HG03108 (cell line): ENCODE measurements around the gene FMNL2.

Source experiments
- ATAC-seq: cut with Tn5 transposase; IDR thresholded peaks from one replicate; pipeline ENCODE4 v1.9.1; 2021; ENCODE audit warnings: moderate library complexity; ENCODE audit not compliant: unreplicated experiment

Gene FMNL2

DNA sequence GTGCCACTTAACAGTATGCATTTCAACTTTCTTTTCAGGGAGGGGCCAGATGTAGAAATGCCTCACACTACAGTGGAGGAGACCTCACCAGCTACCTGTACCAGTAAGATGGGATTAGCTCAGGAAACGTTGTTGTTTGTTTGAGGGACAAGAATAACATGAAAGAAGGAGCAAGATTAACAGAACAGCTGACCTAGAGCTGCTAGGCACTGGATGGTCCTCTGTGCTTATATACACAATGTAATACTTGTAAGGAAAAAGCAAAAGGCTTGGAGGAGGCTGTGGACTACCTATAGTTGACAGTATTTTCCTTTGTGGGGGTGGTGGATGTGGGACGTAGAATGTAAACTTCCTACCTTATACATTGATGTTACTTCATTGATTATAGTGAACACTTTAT is 154.4 kb downstream of the FMNL2 start:
- ATAC-seq: no peak

DNA sequence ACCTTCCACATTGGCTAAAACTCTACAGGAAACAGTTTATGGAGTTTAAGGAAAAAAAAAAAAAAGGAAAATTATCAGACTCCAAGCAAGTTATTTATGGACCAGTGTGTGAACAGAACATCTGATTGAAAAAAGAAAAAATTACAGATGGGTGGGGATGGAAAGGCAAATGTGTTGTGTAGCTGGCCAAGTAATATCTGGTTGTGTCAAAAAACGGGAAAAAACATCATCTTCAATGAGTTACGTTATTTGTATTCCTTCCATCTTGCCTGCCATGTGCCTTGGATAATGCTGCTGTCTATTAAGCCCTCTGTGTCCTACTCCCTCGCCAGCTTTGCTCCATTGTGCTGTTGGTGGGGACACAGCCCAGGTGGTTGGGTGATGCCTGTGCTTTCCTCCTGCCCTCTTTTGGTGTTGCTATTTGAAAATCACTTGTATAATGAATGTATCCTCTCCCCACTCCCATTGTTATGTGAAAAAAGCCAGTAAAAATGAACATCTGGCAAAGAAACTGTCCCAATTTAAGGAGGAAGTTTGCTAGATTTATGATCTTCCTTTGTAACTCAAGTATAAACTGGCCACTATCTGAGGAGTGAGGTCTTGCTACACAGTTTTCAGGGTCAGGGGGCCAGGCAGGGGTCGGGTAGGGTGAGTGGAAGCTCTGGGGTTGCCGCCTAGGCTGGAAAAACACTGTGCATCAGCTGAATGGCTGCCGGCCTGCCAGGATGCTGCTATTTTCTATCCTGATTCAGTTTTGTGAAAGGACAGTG is 155.9 kb downstream of the FMNL2 start:
- no peak for ATAC-seq

DNA sequence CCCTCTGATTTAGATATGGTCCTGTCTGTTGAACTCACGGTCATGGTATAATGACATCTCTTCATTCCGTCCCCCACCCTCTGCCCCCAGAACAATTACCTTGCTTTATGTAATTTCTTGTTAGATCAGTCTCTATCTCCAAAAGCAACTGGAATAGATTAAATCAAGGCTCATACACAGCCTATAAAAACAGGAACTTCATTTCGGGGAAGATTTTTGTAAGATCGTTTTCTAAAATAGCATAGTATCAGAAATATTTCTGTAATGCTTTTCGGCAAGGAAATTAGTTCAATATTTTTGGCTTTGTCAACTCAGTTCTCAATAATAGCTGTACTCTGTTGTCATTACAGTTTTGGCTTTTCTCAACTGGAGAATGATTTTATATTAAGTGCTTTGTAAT is 157.2 kb downstream of the FMNL2 start:
- no peak for ATAC-seq

DNA sequence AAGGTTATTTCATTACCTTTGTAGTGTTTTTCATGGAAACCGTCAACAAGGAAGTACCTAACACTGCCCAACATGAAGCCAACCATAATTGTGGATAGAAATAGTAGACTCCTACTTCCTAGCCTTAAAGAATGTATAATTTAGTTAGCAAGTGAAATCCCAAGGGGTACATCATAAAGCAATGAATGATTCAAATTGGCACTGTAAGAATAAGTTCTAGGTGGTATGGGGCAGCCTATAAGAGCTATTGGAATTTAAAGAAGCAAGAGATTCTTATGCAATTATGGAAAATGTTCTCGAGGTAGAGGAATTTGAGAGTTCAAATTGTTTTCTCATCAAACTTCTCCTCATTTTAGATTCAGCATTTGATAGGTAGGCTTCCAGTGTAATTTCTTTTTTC is 157.9 kb downstream of the FMNL2 start:
- ATAC-seq: no peak

DNA sequence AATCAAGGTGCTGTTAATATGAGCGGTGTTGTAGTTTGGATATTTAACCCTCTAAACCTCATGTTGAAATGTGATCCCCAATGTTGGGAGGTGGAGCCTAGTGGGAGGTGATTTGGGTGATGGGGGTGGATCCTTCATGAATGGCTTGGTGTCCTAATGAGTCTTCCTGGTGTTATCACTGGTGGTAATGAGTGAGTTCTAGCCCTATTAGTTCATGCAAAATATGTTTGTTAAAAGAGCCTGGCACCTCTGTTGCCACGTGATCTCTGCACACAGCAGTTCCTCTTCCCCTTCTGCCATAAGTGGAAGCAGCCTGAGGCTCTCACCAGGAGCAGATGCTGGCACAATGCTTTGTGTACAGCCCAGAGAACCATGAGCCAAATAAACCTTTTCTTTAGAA is 158.4 kb downstream of the FMNL2 start:
- no peak for ATAC-seq

DNA sequence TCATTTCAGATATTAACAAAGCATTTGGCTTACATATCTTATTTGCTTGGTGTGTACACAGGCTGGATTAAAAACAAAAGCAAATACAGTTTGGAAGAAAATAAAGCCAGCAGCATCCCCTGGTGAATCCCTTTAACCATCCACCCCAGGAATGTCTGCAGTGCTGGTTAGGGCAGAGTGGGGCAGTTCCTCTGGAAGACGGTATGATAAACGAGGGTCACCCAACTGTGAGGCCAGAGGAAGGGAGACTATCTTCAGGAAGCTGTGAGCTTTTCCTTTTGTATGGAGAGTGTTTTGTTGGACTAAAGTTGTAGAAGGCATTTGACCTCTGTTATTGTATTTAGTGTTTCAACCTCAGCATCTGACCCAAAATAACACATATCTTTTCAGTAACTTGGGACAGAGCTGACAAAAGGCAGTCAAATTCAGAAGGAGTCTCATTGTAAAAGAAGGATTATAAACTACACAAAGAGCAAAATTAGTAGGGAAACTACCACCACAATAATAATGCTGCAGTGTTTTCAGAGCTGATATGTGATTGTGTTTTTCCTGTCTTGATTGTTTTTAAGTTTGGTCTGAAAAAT is 159.1 kb downstream of the FMNL2 start:
- ATAC-seq: no peak

DNA sequence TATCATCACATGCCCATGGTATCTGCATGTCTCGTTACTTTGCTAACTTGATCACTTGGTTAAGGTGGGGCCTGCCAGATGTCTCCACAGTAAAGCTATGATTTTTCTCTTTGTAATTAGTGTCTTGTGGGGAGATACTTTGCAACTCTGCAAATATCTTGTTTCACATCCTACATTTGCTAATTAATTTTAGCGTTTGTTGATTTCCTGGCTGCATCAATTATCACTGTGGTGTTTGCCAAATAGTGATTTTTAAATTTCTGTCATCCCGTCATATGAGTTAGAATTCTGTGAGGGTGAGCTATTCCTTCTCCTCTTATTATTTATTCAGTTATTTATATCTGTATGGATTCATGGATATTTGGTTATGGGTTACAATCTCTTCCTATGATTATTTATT is 161.4 kb downstream of the FMNL2 start:
- ATAC-seq: no peak

DNA sequence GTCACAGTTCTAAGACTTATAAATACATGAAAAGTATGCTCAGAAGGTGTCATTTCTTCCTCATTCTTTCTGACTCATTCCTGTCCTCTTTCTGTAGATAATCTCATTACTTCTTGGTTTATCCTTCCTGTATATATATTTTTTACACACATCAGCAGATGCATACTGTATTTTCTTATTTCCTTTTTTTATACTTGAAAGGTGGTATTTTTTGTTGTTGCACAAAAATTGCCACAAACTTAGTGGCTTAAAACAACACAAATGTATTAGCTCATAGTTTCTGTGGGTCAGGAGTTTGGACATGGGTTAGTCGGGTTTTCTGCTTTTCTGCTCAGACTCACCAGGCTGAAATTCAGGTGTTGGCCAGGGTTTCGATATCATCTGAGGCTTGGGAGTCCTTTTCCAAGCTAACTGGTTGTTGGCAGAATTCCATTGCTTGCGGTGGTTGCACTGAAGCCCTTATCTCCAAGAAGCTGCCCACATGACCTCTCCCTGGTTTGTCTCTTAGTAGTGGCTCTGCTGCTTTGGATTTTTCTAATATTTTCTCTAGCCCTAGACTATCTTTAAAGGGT is 162.6 kb downstream of the FMNL2 start:
- ATAC-seq: peak; percentile 44

DNA sequence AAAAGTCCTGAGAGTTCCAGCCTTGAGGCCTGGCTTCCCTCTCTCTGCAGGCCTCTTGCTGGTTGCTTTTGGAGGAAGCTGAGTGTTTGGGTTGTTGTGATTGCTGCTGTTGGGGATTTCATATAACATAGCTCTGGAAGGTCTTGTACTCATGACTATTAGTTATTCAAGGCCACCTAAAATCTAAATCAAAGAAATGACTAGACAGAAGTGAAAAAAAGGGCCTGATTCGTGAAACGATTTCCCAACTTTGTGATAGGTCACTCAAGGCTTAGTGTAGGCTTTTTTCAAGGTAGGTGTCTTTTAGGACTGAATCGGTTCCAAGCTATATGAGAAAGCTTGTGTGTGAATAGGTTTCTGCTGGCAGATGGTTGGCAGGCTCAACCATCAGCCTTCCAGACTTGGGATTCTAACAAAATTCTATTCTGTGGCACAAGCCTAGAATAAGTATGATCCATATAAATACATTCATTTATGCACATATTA is 164.4 kb downstream of the FMNL2 start:
- ATAC-seq: no peak

DNA sequence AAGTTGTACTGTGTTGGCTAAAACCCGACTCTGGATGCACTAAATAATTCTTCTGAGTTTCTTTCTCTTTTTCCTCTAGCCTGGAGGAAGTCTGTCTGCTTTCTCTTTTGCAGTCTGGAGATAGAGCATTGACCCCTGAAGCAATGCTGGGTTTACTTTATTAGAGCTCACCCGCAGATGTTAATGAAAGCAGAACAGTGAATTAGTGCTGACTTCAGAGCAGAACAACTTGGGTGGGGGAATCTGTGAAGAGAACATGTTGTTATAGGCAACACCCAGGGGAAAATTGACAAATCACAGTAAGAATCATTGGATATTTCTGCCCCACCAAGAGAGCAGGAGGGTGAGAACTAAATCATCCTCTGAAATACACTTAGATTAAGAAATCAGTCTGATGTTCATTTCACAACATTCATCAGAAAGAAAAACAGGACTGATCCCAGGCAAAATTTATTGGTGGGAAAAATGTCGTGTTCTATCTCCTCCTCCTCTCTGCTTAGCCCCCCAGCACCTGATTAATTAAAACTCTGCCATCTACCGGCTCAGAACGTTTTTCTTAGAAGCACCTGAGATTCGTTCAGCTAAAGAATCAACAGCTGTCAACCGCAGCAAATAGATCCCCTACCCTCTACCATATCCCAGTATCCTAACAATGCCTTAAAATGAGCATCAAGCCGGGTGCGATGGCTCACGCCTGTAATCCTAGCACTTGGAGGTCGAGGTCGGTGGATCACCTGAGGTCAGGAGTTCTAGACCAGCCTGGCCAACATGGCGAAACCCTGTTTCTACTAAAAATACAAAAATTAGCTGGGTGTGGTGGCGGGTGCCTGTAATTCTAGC is 165.1 kb downstream of the FMNL2 start:
- no peak for ATAC-seq

DNA sequence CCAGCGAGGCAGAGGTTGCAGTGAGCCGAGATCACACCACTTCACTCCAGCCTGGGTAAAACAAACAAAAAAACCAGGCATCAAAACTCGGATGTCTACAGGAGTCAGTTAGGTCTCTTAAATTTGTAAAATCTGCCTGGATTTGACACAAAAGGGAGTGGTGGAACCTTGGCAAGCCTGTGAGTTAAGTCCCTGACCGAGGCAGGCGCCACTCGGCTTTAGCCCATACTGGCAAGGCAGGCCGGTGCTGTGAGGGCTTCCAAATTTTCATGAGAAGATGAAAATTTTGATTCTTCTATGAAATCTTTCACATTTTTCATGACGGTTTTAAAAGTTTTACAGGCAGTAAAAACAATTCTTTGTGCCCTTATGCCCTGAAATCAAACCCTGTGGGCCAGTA is 165.8 kb downstream of the FMNL2 start:
- no peak for ATAC-seq

DNA sequence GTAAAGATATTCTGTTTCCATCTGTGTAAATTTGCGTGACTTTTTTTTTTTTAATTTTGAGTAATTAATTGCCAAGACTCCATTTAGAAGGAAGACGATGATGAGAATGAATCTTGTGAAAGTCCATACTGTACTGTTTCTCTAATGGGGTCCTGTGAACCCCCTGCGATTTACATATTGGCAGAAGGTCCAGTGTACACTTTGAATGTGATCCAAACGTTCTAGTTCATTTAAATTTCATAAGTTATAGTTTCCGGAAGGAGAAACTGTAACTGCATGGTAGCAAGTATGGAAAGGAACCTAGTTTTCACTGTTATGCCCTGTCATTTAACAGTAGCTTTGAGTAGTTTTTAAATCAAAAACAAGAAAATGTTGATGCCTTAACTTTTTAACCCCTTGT is 166.7 kb downstream of the FMNL2 start:
- ATAC-seq: no peak

DNA sequence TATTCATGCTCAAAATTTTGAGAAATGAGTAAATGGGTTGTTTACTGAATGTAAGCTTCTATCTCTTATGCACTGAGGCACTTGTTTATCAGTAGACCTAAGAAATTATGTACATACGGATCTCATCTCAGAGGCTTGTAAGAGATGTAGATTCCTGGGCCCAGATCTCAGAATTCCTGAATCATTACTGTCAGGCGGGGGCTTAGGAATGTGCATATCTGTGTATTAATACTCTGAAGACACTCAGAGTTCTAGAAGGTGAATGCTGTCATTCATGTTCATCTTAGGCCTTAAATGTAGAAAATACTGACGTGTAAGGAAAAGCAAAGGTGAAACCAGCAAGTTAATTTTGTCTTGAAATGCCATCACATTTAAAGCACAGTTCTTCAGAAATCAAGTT is 169.6 kb downstream of the FMNL2 start:
- no peak for ATAC-seq

DNA sequence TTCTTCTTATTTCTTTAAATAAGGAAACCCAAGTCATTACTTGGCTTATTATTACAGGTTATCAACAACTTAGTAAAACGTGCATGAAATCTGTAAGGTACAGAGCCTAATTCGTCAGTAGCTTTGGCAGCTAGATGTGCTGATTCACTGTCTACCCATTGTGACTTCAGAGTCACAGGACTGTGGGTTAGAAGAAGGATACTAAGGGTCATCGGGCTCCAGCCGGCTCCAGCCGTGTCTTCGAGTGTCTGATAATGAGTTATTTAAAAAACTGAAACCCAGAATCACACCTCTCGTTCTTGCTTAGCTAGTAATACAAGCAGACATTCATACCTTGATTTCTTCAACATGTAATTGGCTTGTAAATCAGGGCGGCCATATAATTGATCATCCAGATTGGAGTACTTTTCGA is 170.5 kb downstream of the FMNL2 start:
- no peak for ATAC-seq

DNA sequence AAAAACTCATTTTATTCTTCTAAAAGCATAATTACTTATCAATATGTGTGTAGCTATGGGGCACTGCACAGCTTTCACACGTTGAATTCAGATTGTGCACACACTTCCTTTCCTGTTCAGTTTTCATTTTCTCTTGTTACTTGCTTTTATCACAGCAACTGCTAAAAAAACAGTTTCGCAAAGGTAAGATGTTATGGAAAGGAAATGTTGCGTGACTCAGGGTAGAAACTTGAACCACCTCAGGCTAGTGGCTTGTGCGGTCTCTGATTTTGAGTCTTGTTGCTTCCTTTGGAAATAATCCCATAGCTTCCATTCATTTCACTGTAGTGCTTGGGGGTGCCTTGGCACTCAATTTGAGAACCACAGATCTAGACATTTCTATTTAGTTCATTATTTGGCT is 171.9 kb downstream of the FMNL2 start:
- ATAC-seq: peak; percentile 65

DNA sequence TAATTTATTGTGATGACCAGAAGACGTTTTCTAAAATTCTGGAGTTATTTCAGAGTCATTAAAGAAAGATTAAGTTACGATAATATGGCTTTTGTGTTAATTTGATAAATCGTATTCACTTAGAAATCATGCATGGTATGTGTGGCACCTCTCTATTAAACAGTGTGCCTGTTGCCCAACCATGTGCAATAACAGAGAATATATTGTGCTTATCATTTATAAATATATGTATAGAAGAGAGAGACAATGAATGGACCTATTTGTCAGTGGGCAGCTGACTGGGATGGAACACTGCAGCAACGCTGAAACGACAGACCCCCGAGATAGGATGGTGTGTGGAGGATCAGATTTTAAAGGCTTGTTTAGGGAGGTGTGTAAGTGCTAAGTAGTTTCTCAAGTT is 172.9 kb downstream of the FMNL2 start:
- ATAC-seq: no peak

DNA sequence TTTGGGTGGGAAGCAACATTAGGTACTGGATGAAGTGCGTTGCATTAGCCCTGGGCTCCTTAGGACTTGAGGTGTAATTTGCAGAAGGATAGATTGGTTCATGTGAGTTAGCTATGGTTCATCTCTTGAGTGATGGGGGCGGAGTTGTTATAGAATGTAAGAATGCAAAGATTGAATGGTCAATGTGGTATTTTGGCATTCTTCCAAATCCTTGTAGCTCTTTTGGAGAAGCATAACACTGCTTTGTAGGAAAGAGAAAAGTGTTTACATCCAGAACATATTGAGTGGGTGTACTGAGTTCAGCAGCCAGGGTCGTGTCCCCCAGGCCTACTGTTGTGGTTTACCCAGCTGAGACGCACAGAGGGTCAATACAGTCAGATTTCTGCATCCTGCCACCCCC is 173.5 kb downstream of the FMNL2 start:
- no peak for ATAC-seq

DNA sequence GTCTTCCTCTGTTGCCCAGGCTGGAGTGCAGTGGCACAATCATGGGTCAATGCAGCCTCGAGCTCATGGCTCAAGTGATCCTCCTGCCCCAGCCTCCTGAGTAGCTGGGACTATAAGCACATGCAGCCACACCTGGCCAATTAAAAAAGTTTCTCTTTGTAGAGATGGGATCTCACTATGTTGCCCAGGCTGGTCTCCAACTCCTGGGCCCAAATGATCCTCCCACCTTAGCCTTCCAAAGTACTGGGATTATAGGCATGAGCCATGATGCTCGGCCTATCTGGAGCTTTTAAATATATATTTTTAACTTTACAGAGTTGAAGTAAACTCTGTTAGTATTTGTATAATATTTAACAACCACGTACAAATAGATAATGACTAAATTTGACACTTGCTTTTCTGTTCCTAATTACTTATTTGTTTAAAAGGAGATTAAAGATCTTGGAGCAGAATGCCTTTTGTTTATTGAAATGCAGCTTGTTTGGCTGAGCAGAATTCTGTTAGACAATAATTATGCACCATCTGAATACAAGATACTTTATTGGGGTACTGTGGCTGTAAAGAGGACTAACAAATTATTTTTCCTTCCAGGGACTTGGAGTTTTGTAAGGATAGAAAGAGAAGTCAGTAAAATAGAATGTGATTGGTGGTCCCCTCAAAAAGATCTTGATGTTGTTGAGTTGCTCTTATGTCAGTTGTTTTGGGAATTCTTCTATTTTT is 175.0 kb downstream of the FMNL2 start:
- no peak for ATAC-seq

DNA sequence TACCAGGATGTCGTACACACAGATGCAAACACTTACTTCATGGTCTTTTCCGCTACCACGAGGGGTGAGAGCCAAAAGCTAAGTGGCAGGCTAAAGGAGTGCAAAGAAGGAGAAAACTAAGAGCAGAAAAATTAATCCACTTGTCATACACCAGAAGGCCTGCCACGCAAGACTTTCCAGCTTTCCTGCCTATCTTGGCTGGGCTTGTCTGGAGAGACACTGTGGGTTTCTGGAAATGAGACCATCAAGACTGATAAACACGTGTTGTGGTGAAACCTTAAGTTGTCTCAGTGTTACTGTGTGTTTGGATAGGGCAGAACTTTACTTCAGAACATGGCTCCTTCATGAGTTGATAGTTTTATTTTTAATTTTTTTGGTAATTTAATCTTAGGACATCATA is 175.6 kb downstream of the FMNL2 start:
- ATAC-seq: no peak

DNA sequence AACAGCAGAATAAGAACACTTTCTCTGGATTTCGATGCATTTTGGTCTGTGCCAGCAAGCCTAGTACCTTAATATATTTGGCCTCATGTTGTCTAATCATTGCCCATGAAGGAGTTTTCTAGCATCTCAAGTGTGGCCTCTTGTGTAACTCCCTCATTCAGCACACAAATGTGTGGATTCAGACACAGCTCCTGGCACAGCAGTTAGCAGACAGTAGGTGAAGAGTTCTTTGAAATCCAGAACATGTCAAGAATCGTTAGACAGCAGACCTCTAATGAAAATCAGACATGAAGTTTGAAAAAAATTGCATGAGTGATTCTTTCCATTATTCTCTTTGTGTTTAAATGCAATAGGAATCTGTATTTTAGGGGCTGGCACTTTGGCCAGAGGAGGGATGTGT is 177.0 kb downstream of the FMNL2 start:
- no peak for ATAC-seq

DNA sequence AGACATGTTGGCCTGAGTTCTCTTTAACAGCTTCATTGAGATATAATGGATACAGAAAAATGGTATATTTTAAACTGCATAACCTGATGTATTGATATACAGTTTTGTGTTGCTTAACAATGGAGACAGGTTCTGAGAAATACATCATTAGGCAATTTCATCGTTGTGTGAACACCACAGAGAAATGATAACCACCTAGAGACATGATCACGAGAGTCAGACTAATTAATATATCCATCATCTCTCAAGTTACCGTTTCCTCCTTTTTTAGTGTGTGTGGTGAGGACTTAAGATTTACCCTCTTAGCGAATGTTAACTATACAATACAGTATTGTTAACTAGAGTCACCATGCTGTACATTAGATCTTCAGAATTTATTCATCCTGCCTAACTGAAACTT is 178.1 kb downstream of the FMNL2 start:
- no peak for ATAC-seq
